K562 (cell line): ENCODE results near the gene TULP1.

Experiments
- TEAD4 ChIP-seq, 2 experiments: sonication (generic) in 1 of 2; formaldehyde crosslinking in 1 of 2; IDR thresholded peaks; 2 replicates each; pipeline versions ENCODE4 v1.6.1 to v1.8.0; 2012 to 2022; ENCODE audit warnings: borderline replicate concordance in 1 of 2, inconsistent platforms in 1 of 2, low read length in 1 of 2, mild to moderate bottlenecking in 1 of 2, missing genetic modification reagents in 1 of 2
- TF ChIP-seq, protein P1 (sequence below), 2 experiments: fragments of 450-650 bp; IDR thresholded peaks; 2 replicates each; pipeline ENCODE4 v1.6.1; 2016; ENCODE audit warnings: mild to moderate bottlenecking in 2 of 2, borderline replicate concordance in 1 of 2, low read depth in 1 of 2, moderate library complexity in 1 of 2
- TF ChIP-seq, protein P2 (sequence below): sonication (generic); formaldehyde crosslinking; IDR thresholded peaks from 2 replicates; pipeline ENCODE4 v1.4.0; 2020; ENCODE audit warnings: mild to moderate bottlenecking, missing genetic modification reagents
- TF ChIP-seq, protein P3 (sequence below), 3 experiments: IDR thresholded peaks in 2 of 3; conservative IDR thresholded peaks in 1 of 3; 2 replicates each; pipeline ENCODE4 v1.5.1; 2011 to 2012; ENCODE audit warnings: low read length in 3 of 3, mild to moderate bottlenecking in 3 of 3, control low read depth in 2 of 3, improper control_type of control experiment in 1 of 3, inconsistent platforms in 1 of 3, low read depth in 1 of 3, mixed read lengths in 1 of 3, moderate library complexity in 1 of 3; ENCODE audit not compliant: insufficient read depth in 2 of 3
- TF ChIP-seq, protein P4 (sequence below): sonication (generic); formaldehyde crosslinking; IDR thresholded peaks from 2 replicates; pipeline ENCODE4 v1.9.0; 2022; ENCODE audit warnings: mild to moderate bottlenecking, missing genetic modification reagents

DNA sequence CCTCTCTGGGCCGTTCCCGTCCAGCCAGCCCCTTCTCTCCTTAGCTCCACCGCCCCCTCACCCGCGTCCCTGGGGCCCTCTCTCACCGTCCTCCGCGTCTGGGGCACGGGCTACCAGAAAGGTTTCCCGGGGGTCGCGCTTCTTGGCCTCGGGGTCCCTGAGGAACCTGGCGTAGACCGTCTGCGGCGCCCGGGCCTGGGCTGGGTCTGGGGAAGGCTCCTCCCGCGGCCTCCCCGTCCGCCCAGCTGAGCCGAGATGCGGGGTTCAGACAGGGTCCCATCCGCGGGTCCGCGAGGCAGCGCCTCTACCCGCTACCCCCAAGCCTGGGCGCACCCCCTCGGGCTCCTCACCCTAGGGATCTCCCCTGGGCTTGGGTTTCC, 1.1 kb downstream of the TULP1 start:
- TF ChIP-seq, protein P1, sequence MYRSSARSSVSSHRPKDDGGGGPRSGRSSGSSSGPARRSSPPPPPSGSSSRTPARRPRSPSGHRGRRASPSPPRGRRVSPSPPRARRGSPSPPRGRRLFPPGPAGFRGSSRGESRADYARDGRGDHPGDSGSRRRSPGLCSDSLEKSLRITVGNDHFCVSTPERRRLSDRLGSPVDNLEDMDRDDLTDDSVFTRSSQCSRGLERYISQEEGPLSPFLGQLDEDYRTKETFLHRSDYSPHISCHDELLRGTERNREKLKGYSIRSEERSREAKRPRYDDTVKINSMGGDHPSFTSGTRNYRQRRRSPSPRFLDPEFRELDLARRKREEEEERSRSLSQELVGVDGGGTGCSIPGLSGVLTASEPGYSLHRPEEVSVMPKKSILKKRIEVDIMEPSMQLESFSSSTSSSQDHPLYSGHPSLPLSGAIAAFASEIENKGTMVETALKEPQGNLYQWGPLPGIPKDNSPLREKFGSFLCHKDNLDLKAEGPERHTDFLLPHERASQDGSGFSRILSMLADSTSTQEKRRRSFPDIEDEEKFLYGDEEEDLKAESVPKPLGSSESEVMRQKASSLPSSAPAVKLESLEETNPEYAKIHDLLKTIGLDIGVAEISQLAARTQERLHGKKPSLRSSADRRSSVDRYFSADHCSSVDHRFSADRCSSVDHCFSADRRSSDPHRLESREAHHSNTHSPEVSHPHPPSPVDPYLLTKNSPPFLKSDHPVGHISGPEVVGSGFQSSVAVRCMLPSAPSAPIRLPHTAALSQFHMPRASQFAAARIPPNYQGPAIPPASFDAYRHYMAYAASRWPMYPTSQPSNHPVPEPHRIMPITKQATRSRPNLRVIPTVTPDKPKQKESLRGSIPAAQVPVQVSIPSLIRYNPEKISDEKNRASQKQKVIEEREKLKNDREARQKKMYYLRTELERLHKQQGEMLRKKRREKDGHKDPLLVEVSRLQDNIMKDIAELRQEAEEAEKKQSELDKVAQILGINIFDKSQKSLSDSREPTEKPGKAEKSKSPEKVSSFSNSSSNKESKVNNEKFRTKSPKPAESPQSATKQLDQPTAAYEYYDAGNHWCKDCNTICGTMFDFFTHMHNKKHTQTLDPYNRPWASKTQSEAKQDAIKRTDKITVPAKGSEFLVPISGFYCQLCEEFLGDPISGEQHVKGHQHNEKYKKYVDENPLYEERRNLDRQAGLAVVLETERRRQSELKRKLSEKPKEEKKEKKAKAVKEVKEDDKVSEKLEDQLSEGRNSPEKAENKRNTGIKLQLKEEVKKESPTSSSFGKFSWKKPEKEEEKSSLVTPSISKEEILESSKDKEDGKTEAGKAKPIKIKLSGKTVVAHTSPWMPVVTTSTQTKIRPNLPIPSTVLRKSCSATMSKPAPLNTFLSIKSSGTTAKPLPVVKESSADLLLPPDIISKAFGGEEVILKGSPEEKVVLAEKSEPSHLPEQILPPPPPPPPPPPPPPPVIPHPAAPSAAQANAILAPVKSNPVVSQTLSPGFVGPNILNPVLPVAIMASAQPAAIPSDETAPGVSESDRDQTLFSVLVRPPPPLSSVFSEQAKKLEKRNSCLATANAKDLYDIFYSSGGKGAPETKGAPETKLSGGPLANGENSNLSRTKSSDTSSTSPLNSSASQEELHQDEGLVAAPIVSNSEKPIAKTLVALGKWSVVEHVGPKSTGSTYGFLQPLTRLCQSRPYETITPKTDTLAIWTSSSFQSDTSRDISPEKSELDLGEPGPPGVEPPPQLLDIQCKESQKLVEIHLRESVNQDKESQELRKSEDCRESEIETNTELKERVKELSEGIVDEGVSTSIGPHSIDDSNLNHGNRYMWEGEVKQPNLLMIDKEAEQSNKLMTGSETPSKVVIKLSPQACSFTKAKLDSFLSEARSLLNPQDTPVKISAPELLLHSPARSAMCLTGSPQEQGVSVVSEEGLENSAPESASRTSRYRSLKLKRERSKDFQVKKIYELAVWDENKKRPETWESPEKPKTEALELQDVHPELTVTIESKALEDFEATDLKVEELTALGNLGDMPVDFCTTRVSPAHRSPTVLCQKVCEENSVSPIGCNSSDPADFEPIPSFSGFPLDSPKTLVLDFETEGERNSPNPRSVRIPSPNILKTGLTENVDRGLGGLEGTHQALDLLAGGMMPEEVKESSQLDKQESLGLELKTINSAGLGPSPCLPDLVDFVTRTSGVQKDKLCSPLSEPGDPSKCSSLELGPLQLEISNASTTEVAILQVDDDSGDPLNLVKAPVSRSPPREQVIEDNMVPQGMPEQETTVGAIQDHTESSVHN (IDR thresholded peaks at IDR 0.05; ENCODE audit: borderline replicate concordance in 1 of 2, low read depth in 1 of 2), result no peak
- TF ChIP-seq TEAD4 (IDR thresholded peaks at IDR 0.05; ENCODE audit: low read length), result no peak
- TF ChIP-seq TEAD4 (CRISPR knock-in tag; IDR thresholded peaks at IDR 0.05; ENCODE audit: borderline replicate concordance), result no peak
- TF ChIP-seq, protein P2, sequence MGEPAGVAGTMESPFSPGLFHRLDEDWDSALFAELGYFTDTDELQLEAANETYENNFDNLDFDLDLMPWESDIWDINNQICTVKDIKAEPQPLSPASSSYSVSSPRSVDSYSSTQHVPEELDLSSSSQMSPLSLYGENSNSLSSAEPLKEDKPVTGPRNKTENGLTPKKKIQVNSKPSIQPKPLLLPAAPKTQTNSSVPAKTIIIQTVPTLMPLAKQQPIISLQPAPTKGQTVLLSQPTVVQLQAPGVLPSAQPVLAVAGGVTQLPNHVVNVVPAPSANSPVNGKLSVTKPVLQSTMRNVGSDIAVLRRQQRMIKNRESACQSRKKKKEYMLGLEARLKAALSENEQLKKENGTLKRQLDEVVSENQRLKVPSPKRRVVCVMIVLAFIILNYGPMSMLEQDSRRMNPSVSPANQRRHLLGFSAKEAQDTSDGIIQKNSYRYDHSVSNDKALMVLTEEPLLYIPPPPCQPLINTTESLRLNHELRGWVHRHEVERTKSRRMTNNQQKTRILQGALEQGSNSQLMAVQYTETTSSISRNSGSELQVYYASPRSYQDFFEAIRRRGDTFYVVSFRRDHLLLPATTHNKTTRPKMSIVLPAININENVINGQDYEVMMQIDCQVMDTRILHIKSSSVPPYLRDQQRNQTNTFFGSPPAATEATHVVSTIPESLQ, result no peak
- TF ChIP-seq, protein P3, sequence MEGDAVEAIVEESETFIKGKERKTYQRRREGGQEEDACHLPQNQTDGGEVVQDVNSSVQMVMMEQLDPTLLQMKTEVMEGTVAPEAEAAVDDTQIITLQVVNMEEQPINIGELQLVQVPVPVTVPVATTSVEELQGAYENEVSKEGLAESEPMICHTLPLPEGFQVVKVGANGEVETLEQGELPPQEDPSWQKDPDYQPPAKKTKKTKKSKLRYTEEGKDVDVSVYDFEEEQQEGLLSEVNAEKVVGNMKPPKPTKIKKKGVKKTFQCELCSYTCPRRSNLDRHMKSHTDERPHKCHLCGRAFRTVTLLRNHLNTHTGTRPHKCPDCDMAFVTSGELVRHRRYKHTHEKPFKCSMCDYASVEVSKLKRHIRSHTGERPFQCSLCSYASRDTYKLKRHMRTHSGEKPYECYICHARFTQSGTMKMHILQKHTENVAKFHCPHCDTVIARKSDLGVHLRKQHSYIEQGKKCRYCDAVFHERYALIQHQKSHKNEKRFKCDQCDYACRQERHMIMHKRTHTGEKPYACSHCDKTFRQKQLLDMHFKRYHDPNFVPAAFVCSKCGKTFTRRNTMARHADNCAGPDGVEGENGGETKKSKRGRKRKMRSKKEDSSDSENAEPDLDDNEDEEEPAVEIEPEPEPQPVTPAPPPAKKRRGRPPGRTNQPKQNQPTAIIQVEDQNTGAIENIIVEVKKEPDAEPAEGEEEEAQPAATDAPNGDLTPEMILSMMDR (IDR thresholded peaks at IDR 0.05 in 2 of 3, conservative IDR thresholded peaks at IDR 0.05 in 1 of 3; ENCODE audit: insufficient read depth in 2 of 3, low read depth in 1 of 3, low read length in 3 of 3), result no peak
- TF ChIP-seq, protein P4, sequence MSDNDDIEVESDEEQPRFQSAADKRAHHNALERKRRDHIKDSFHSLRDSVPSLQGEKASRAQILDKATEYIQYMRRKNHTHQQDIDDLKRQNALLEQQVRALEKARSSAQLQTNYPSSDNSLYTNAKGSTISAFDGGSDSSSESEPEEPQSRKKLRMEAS (CRISPR knock-in tag), result no peak
